Measurements from ENCODE around the gene LIN7C. TPM values are rescaled to one million over a fixed set of nuclear protein-coding genes. Genes with fewer than 3 reads are reported as not detected.
"Not testable (repeated sequence)": the region's sequence is repeated elsewhere in the genome, so short reads cannot be mapped to it uniquely, and the experiment has no call there.

The LIN7C gene
- 8.9 TPM for total RNA-seq

GRCh38 chr11:27506200-27507182, at the start of gene LIN7C:
Gene LIN7C, minus strand, starts transcription at chr11:27506769. Its CDS starts 17 bp downstream, at chr11:27506752.
- peak; percentile 96 to 99 (median 99) for DNase-seq (ENCODE audit: low read depth in 2 of 3, low spot score in 2 of 3)

GRCh38 chr11:27555264-27555663, 48.7 kb upstream of the LIN7C start:
- DNase-seq (ENCODE audit: low read depth in 2 of 3, low spot score in 2 of 3) = no peak

GRCh38 chr11:27553186-27553585, 46.6 kb upstream of the LIN7C start:
- no peak for DNase-seq (ENCODE audit: low read depth in 2 of 3, low spot score in 2 of 3)

GRCh38 chr11:27552341-27552740, 45.8 kb upstream of the LIN7C start:
- no peak for DNase-seq (ENCODE audit: low read depth in 2 of 3, low spot score in 2 of 3)

- DNase-seq (ENCODE audit: low read depth in 2 of 3, low spot score in 2 of 3) = no peak
Measured at GRCh38 chr11:27551127-27551526, 44.6 kb upstream of the LIN7C start.

- DNase-seq (ENCODE audit: low read depth in 2 of 3, low spot score in 2 of 3) = no peak
Measured at GRCh38 chr11:27545946-27546345, 39.4 kb upstream of the LIN7C start.

GRCh38 chr11:27545035-27545434, 38.5 kb upstream of the LIN7C start:
- no peak for DNase-seq (ENCODE audit: low read depth in 2 of 3, low spot score in 2 of 3)

- DNase-seq (ENCODE audit: low read depth in 2 of 3, low spot score in 2 of 3) = no peak
Measured at GRCh38 chr11:27541790-27542189, 35.2 kb upstream of the LIN7C start.

GRCh38 chr11:27540051-27540450, 33.5 kb upstream of the LIN7C start:
- DNase-seq (ENCODE audit: low read depth in 2 of 3, low spot score in 2 of 3) = no peak

GRCh38 chr11:27535103-27535502, 28.5 kb upstream of the LIN7C start:
- DNase-seq (ENCODE audit: low read depth in 2 of 3, low spot score in 2 of 3) = no peak

- no peak for DNase-seq (ENCODE audit: low read depth in 2 of 3, low spot score in 2 of 3)
Measured at GRCh38 chr11:27532652-27533325, 26.2 kb upstream of the LIN7C start.

GRCh38 chr11:27528712-27529111, 22.1 kb upstream of the LIN7C start:
- no peak for DNase-seq (ENCODE audit: low read depth in 2 of 3, low spot score in 2 of 3)

- DNase-seq (ENCODE audit: low read depth in 2 of 3, low spot score in 2 of 3) = no peak
Measured at GRCh38 chr11:27526535-27526934, 20.0 kb upstream of the LIN7C start.

GRCh38 chr11:27525824-27526516, 19.4 kb upstream of the LIN7C start:
- no peak for DNase-seq (ENCODE audit: low read depth in 2 of 3, low spot score in 2 of 3)

GRCh38 chr11:27524155-27524554, 17.6 kb upstream of the LIN7C start:
- DNase-seq (ENCODE audit: low read depth in 2 of 3, low spot score in 2 of 3) = no peak

GRCh38 chr11:27520226-27520625, 13.7 kb upstream of the LIN7C start:
- DNase-seq (ENCODE audit: low read depth in 2 of 3, low spot score in 2 of 3) = no peak

- no peak for DNase-seq (ENCODE audit: low read depth in 2 of 3, low spot score in 2 of 3)
Measured at GRCh38 chr11:27518518-27518917, 11.9 kb upstream of the LIN7C start.

- not testable (repeated sequence) for DNase-seq (ENCODE audit: low read depth in 2 of 3, low spot score in 2 of 3)
Measured at GRCh38 chr11:27517490-27517889, 10.9 kb upstream of the LIN7C start.

- no peak for DNase-seq (ENCODE audit: low read depth in 2 of 3, low spot score in 2 of 3)
Measured at GRCh38 chr11:27514558-27514957, 8.0 kb upstream of the LIN7C start.

- no peak for DNase-seq (ENCODE audit: low read depth in 2 of 3, low spot score in 2 of 3)
Measured at GRCh38 chr11:27514076-27514475, 7.5 kb upstream of the LIN7C start.

- no peak for DNase-seq (ENCODE audit: low read depth in 2 of 3, low spot score in 2 of 3)
Measured at GRCh38 chr11:27513389-27513788, 6.8 kb upstream of the LIN7C start.

Data from hematopoietic multipotent progenitor cell (in vitro differentiated cells).